Stimulated activated CD4-positive, alpha-beta T cell treated with anti-CD3 and anti-CD28 coated beads, Interleukin-2, amount 100 ng/mL, for 48 hours (primary cell): Measurements from ENCODE around the gene ZNF407.
"Not testable (repeated sequence)": the region's sequence is repeated elsewhere in the genome, so short reads cannot be mapped to it uniquely, and the experiment has no call there.

Source experiments
- DNase-seq, 2 donors: peaks; one replicate each; pipeline ENCODE4 v3.0.0-alpha.2; 2020

Gene ZNF407

DNA sequence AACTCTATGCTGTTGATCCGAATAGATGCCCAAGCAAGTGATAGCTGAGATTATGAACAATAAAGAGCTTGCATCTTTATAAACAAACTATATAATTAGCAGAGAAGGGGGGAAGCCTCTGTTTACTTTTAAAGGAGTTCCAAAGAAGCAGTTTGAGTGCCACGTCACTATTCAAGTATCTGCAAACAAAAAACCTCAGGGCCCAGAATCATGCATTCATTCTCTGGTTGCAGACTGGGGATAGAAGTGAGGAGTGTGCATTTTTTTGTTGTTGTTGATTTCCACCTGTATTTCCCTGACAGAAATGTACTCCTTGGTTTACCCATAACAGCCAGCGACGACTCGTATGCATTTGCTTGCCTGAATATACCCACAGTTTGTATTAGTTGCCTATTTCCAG lies 347.0 kb downstream of the ZNF407 start:
- DNase-seq = no peak

DNA sequence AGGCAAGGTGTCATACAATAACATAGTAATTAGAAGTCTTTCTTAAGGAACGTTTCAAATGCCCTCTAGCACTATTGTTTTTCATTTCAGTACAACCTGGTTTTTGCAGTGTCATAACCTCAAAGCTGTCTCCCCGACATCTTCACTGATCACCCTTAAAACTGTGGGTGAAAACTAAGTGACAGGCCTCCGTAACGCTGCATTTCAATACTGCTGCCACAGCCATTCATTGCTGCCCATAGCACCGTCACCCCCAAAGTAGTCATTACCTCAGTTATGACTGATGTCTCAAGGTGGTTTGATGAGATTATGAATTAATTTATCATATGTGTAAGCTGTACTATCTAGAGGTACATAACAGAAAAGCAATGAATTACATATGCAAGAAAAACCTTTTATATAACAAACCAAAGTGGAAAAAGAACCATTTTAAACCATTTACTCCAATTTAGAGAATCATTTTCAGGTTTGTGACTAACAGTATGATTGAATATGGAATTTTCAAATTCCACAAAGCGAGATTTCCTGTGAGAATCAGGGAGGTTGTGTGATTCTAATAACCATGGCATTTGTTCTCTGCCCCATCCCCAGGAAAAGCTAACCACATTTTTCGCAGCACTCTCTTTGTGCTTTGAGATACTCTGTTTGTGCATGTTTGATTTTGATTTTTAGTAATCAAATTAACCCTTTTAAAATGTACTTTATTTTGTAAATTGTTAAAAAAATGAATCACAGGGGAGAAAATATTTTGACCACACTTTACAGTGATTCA lies 348.3 kb downstream of the ZNF407 start:
- no peak for DNase-seq

- no peak for DNase-seq
Observed at GRCh38 chr18:74946646-74947375, 349.1 kb downstream of the ZNF407 start.

DNA sequence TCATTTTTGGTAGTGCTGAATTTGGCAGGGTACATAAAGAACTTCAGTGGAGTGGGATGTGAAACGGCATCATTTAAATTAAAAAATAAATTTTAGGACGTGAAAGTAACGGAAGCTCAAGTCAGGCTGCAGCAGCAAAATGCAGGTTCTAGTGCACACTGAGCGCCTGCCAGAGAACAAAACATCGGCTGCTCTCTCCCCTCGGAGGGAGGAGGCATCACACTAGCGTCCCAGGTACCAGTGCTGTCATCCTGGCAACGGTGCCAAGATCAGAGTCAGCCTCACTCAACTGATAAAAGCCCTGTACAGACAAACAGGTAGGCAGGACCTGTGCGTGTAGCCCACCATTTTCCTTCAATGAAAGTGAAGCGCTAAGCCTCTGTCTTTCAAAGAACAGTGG lies 349.7 kb downstream of the ZNF407 start:
- no peak for DNase-seq

- DNase-seq = no peak
Observed at GRCh38 chr18:74947875-74948274, 350.2 kb downstream of the ZNF407 start.

DNA sequence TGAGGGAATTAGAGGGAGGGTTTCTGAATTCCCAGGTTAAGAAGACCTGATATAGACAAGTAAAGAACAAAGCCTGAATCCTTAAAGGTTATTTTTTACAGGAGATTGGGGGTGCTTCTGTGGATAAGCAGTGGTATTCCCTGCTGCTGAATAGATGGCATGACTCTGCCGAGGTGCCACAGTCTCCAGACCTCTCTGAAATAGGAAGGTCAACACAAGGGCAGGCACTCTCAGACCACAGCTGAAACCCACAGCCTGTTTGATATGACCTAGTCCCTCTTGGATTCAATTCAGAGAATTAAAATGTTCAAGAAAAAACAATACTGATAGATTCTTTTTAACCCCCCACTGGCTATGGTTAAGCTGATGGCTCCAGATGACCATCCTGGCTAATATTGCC lies 351.9 kb downstream of the ZNF407 start:
- no peak for DNase-seq

- no peak for DNase-seq
Observed at GRCh38 chr18:74950479-74950878, 352.8 kb downstream of the ZNF407 start.

DNA sequence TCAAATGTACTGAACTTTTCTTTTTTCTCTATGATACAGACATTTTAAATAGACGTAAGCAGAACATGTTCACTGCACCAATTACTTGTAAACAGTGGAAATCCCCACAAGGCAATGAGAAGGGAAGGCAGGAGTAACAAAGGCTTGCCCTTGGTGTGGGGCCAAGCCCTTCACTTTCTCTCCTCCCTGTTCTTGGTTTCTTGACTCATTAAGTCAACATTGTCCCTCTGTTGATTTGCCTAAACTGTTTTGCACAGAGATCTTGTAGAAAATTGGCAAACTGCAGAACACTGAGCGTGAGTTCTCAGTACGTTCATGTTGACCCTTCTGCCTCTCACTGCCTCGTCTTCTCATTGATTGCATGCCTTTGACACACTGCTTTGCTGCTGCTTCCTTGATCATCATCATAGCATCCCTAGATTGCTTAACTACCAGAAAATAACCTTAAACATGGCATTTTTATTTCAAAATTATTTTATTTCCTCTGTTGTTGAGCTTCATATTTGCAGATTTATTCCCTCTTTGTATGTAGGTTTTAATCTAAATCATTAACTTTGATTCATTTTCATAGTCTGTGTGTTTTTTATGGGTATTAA lies 353.6 kb downstream of the ZNF407 start:
- no peak for DNase-seq

GRCh38 chr18:74957588-74958224 lies 360.0 kb downstream of the ZNF407 start:
- no peak for DNase-seq

GRCh38 chr18:74959216-74959615 lies 361.5 kb downstream of the ZNF407 start:
- DNase-seq = no peak

- DNase-seq = no peak
Observed at GRCh38 chr18:74961596-74961995, 363.9 kb downstream of the ZNF407 start.

DNA sequence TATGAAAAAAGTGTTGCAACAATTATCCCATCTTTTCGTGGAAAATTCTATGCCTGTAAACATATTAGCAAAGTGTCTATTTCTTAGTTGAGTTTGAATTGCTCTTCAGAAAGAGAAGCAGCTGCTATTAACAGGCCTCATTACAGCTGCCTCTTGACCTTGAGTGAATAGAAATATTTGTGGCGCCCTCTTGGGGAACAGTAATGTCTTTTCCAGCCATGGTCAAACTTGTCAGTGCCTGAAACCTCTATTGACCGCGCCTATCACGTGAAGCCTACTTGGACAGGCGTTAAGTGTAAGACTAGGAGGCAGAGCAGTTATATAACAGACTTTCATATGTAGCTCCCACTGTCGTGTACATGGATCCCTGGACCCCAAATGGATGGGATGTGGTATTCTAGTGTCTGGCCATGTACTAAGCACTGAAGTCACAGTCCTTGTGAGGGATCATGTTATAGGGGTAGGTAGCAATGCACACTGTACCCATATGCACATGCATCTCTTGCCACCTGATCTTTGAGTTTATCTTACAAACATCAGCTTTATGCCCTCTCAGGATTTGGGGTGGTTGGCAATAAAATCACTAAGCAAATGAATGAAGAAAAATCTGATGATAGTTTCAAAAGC lies 366.3 kb downstream of the ZNF407 start:
- DNase-seq = no peak

GRCh38 chr18:74965682-74966081 lies 368.0 kb downstream of the ZNF407 start:
- no peak for DNase-seq

DNA sequence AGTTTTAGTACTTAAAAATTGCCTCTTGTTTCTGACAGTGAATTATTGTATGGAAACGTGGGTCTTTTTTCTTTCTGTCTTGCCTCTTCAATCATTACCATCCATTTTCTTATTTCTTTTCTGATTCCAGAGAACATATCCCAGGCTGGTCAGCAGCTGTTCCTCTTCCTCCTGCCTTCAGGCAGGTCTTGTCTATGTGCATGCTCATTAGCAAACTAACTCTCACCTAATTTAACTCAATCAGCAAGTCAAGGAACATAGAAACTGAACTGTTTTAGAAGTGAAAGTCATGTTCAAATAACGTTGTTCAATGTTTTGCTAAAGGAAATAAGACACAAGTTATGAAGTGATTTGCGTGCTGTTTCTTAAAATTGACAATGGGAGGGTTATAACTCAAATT lies 369.8 kb downstream of the ZNF407 start:
- no peak for DNase-seq

DNA sequence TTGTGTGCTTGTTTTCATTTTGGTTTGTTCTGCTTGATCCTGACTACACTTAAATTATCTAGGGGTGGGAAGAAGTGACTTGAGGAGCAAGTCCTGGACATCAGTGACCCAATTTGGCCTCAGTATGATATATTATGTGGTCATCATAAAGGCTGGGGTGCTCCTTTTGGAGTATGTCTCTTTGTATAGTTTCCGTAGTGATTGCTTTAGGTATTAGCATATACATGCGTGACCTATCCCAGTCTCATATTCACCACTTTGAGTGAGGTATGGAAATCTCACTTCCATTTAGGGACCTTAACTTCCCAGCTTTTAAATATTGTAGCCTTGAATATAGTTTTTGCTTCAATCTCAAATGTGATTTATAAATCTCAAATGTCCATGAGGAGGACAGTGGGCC lies 370.3 kb downstream of the ZNF407 start:
- DNase-seq = no peak

DNA sequence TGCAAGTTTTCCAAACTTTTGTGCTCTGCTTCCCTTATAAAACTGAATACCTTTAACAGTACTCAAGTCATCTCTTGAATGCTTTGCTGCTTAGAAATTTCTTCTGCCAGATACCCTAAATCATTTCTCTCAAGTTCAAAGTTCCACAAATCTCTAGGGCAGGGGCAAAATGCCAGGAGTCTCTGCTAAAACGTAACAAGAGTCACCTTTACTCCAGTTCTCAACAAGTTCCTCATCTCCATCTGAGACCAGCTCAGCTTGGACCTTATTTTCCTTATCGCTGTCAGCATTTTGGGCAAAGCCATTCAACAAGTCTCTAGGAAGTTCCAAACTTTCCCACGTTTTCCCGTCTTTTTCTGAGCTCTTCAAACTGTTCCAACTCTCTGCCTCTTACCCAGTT lies 373.7 kb downstream of the ZNF407 start:
- not testable (repeated sequence) for DNase-seq

- not testable (repeated sequence) for DNase-seq
Observed at GRCh38 chr18:74971776-74972175, 374.1 kb downstream of the ZNF407 start.

GRCh38 chr18:74972354-74972753 lies 374.7 kb downstream of the ZNF407 start:
- no peak for DNase-seq

DNA sequence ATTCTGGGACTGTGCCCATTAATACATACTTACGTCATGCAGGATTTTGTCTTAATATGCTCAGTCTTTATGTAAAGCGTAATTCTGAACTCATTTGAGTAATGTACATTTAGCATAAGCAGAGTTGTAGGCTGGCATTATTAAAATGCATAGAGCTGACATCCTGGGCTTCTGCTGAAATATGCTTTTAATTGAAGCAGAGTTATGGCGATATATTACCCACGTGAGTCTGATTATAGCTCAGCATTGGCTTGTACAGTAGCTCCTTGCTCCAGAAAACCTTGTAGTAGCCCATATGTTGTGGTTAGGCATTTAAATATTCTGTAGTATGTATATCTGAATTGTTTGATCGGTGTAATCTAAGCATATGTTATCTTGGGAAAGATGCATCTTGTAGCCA lies 377.3 kb downstream of the ZNF407 start:
- DNase-seq = no peak

DNA sequence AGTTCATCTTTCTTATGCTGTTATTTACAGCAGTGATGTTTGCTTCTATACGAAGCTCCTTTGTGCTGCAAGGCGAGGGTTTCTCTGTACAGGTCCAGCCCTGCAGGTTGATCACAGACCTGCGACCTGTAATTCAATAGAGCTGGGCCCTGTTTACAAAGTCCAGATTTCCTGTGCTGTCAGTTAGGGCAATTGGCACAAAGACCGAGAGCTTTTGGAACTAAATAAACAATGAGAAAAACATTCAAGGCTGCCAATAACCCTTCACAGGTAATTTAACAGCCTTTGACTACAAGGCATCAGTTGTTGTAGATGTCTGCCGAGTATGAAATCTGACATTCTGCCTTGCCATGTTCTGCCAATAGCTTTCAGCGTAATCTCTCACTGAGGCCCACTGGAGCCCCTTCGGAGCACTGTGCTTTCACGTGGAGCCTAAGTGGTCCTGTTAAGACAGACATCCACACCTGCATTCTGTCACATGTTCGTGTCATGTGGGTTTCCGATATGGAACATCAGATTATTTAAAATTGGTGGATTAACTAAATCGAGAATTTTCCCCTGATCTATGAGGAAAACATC lies 378.8 kb downstream of the ZNF407 start:
- DNase-seq = no peak

- no peak for DNase-seq
Observed at GRCh38 chr18:74977041-74977440, 379.4 kb downstream of the ZNF407 start.

- DNase-seq = no peak
Observed at GRCh38 chr18:74980669-74981068, 383.0 kb downstream of the ZNF407 start.

- no peak for DNase-seq
Observed at GRCh38 chr18:74981476-74981875, 383.8 kb downstream of the ZNF407 start.
